GF-D8 (cell line): ENCODE measurements around the gene PARP15.
"Not testable (repeated sequence)": the region's sequence is repeated elsewhere in the genome, so short reads cannot be mapped to it uniquely, and the experiment has no call there.

ENCODE experiments used
- DNase-seq: peaks from one replicate; lab custom pipeline; 2025; lab: John Stamatoyannopoulos, UW

PARP15 gene

DNA sequence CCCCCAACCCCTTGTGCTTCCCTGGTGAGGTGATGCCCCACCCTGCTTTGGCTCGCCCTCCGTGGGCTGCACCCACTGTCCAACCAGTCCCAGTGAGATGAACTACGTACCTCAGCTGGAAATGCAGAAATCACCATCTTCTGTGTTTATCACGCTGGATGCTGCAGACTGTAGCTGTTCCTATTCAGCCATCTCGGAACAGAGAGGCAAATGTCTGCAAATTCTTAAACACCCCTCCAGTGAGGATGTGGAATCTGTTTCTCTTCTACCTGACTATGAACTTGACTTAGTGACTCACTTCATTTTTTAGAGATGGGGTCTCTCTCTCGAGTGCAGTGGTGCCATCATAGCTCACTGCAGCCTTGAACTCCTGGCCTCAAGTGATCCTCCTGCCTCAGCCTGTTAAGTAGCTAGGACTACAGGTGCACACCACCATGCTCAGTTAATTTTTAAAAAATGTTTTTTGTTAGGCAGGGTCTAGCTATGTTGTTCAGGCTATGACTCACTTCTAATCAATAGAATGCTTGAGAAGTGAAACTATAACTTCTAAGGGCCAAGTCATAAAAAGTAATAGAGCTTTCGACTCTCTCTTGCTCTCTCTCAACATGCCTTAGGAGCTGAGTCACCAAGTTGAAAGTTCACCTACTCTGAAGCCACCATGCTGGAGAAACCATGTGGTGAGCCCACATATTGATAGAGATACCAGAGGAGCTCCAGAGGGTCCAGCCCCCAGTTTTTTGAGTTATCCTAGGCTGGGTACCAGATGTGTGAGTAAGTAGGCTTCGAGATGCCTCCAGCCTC lies 91.7 kb downstream of the PARP15 start:
- DNase-seq = no peak

DNA sequence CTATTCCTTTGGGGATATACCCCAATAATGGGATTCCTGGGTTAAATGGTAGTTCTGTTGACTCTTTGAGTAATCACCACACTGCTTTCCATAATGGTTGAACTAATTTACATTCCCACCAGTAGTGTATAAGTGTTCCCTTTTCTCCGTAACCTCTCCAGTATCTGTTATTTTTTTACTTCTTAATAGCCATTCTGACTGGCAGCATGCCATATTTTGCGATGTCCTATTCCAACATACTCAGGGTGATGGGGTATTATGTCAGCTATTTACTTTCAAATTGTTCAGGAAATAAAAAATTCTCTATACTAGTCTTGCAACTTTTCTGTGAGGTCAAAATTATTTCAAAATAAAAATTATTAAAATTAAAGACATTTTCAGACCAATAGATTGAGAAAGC lies 94.1 kb downstream of the PARP15 start:
- DNase-seq = no peak

DNA sequence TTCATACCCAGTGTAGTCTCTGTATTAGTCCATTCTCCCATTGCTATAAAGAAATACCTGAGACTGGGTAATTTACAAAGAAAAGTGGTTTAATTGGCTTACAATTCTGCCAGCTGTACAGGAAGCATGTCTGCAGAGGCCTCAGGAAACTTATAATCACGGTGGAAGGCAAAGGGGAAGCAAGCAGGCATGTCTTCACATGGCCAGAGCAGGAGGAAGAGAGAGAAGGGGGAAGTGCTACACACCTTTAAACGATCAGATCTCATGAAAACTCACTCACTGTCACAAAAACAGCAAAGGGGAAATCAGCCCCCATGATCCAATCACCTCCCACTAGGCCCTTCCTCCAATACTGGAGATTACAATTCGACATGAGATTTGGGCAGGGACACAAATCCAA lies 96.9 kb downstream of the PARP15 start:
- DNase-seq = no peak

DNA sequence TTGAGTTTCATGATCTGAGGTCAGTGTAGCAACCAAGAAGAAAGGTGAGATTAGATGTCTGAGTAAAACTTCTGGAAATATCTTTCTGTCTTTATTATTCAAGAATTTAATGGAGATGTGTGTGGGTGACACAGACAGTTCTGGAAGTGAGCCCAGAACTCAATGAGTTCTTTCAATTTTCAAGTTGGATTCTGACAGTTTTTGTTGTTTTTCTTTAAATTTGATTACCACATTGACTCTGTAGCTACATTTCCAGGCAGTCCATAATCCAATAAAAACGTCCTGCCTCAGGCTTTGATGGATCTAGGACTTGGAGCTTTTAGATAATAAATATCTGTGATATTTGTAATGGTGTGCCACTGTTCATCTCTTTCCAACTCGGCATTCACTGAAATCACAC lies 99.3 kb downstream of the PARP15 start:
- DNase-seq = no peak

DNA sequence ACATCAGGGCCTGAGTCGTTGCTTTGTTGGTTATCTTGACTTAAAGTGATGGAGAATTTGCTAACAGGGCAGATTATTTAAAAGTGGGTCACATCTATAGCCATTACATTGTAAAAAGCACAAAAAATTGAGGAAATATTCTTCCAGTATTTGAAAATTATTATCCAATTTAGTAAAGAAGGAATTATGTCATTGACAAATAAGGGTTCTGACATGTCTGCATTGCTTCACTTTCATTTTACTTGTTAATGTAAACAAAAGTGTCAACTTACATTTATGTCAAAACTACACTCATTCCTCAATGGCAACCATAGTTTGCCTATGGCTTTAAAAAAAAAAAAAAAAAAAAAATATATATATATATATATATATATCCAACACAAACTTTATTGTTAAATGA lies 99.8 kb downstream of the PARP15 start:
- no peak for DNase-seq

DNA sequence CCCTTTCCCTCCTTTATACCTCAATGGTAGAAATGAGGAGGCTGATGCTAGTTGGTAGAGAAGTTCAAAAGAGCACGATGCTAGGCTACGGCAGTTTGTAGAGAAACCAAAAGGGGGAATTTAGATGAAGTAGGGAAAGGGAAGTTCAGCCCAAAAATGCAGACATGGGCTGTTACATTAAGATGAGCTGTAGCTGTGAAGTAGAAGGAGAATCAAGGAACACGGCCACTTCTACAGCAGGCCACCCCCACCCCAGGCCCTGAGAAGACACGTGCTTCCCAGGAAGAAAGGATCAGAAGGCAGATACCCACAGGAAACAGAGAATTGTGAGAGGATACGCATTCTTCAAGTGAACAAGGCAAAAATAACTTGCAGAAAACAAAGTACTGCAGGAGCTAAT lies 101.1 kb downstream of the PARP15 start:
- no peak for DNase-seq

DNA sequence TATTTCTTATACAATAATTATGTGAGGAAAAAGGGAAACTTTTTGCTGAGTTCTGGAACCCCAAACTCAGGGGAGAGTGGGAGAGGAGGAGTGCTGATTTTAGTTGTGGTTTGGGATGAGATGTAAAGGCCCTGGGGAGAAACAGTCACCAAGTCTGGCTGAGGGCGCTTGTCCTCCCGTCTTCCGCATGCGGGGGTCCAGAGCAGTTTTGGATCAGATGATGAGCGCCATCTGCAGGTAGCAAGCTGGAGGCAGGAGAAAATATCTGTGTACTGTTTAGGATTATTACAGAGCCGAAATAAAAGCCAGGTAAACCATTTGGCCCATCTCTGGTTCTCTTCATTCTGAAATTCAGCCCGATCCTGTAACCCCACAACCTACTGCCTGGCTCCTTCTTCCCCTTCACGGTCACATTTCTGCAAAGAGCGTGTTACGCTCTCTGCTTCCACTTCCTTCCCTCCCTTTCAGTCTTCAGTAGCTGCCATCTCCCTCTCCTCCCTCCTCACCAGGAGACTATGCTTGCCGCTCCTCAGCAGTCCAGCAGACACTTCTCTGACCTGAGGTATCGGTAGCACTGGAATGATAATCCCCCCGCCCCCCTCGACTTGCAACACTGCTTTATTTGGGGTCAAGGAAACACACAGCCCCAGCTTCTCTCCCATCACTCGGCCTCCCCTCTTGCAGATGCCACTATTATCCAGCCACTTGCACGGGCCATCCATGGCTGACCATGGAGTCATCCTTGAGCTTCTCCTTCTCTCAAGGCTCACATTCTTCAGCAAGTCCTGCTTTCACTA lies 101.8 kb downstream of the PARP15 start:
- DNase-seq = peak; percentile 48

DNA sequence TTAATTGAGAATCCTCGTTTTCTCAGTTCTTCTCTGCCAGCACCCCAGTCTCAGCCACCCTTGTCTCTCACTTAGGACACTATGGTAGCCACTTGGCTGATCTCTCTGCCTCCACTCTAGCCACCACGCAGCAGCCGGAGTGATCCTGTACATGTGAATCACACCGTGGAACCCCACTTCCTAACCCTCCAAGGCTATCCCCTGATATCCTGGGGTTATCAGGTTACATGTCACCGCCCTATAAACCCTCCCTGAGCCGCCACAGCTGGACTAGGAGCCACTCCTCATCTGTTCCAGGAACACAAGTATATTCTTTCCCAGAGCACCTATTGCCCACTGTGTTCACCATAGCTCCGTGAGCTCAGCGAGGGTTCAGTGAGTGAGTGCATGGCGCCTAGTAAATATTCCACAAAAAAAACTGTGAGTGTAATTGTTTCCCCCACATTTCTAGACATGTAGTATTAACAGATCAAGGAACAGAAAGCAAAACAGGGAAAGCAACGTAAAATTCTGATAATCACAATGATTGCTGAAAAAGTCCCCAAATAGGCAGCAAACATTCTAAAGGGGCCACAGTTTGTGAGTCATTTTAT lies 102.5 kb downstream of the PARP15 start:
- no peak for DNase-seq

DNA sequence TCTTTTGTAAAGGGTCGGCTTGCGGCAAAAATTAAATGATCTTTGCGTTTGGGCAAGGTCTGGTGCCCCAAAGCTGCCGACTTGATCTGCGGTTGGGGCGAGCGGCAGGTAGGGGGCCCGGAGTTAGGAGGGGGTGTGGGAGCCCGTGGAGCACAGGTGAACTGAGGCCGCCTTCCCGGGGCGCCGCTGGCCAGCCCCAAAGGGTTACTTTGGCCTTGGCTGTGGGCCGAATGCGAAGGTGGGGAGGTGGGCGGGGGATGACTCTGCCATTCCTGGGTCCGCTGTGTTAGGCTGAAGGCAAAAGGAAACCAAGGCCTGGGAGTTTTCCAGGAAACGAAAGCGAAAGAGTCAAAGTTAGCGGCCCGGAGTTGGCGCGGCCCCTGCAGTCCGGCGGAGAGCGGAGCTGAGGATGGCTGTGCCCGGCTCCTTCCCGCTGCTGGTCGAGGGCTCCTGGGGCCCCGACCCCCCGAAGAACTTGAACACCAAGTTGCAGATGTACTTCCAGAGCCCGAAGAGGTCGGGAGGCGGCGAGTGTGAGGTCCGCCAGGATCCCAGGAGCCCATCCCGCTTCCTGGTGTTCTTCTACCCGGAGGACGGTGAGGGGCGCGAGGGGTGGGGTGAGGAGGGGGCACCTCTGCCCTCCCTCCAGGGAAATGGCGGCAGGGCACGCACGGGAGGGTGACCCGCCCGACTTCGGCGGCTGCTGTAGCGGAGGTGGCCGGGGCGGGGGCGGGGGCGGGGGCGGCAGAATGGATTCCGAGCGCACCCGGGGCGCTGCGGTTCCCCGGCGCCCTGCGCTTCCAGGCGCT lies 103.2 kb downstream of the PARP15 start, which contains the start of gene PARP14:
Gene PARP14, plus strand, starts transcription at position 365 of the 809 bp plus-strand sequence. Its CDS starts 45 bp downstream, at position 410.
- DNase-seq = no peak

DNA sequence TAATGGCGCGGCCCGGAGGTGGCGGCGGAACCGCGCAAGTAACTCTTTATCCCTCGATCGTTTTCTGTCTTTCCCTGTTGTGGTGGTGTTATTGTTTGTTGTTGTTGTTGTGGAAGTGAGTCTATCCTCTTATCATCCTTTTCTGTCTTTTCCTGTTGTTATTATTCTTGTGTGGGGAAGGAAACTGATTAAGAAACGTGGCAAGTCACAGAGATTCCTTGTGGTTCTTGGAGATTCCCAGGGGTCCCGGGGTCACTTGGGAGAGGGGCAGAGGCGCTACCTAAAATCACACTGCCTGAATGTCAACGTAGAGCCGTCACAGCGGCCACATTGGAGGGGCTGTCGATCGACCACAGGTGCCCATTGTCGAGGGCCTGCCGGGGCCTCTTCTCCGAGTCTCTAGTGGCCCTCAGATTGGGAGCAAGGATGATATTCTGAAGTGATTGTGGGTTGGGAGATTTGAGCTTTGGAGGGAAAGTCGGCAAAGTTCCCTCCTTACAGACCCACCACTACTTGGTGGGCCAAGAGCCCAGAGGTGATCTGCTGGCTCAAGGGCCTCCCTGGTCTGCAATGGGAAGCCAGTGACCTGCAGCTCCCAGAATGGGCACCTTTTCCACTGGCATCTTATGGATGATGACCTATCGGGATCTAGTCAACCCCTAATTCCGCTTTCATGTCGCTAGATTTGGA lies 104.0 kb downstream of the PARP15 start:
- DNase-seq = no peak

DNA sequence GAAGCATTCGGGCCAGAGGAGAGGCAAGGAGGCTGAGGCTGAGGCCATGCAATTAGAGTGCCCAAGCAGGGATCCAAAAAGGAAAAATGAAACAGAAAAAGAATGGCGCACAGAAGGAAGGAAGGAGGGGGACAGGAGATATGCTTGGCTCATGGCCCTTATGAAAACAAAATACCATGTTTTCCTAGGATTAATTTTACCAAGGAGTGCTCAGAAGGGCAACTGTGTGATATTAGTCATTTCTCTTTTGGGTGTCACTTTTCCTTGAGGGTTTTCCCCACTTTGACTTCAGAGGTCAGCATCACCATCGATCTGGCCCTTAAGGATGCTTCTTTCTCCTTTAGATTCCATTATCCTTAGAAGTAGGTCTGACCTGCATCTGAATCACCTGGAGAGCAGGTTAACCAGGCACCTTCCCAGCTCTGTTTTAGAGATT lies 104.5 kb downstream of the PARP15 start:
- DNase-seq = no peak

DNA sequence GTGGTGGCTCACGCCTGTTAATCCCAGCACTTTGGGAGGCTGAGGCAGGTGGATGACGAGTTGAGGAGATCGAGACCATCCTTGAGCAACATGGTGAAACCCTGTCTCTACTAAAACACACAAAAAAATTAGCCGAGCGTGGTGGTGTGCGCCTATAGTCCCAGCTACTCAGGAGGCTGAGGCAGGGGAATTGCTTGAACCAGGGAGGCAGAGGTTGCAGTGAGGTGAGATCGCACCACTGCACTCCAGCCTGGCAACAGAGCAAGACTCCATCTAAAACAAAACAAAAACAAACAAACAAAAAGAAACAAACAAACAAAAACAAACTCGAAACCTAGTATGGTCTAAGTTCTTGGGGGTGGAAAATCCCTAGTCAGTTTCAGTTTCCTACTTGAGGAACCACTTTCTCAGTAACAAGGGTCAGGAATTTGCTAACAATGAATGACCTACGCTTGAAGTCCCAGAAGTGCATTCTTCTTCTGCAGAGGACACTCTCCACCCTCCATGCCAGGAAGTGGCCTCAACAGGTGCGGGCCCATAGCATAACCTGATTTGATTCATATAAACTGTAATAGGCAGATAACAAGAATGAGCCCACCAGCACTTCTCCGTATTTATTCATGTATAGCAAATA lies 105.4 kb downstream of the PARP15 start:
- DNase-seq = not testable (repeated sequence)

DNA sequence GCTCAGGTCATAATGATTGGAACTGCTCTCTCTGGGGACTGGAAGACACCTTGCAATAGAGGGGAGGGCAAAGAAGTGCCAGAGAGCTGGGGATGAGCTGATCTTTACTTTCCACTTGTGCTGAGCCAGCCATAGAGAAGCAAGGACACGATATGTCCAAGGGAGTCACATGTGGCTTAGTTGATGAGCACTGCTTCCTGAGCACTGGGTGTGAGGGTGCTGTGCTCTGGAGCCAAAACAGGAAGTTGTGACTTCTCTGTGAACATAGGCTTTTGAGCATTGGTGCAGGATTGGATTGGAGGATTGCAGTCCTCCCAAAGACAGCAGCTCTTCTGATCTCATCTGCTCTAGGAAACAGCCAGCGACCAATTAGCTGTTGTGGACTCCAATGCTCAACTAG lies 109.8 kb downstream of the PARP15 start:
- no peak for DNase-seq
